ENCODE data around the gene ATG10. TPM values are rescaled to one million over a fixed set of nuclear protein-coding genes. Genes with fewer than 3 reads are reported as not detected.

Gene ATG10
- total and polyA plus RNA-seq, 2 of the 8 experiments (the other 6 are each of a cell fraction or from before 2014, with no cell fraction given), result 3.7 to 8.8 TPM

DNA sequence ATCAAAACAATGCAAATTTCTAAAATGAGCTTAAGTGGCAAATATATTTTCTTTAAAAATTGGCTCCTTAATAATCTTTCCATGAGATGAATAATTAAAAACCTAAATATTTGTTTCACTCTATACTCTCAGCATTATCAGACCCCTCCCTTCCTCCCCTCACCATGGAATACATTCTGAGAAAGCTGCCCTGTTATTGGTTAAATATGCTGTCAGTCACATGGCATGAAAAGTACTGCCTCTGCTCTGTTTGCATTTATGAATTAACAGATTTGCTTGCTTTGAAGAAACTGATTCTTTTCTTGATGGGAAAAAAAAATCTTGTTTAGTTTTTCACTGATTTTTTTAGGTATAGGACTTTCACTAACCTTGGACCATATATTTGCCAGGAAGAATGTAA, 323.3 kb downstream of the ATG10 start:
- Histone ChIP-seq H2BK12ac (ENCODE audit: low read depth, low read length) (no peak overlapping the region), H3K18ac (ENCODE audit: extremely low read depth, low read length) (no peak overlapping the region), H2AFZ (ENCODE audit: low read length) (no peak overlapping the region), H3K4me2 (ENCODE audit: insufficient read depth in 1 of 2, low read depth in 2 of 2, low read length in 2 of 2) (peak overlapping the region in 1 of 2 experiments; percentile 80; a peak in 2 of 4 replicates), H3K9me3 (ENCODE audit: insufficient read depth in 2 of 2, low read depth in 1 of 2, low read length in 1 of 2) (no peaks in the 10 kb centered on the region), H3K23ac (ENCODE audit: insufficient read length) (no peak overlapping the region), H3K4me3 (ENCODE audit: extremely low read depth in 1 of 4, insufficient read depth in 2 of 4, low read depth in 3 of 4, low read length in 4 of 4) (no peak overlapping the region), H3K27ac (ENCODE audit: low read depth, low read length) (no peak overlapping the region), H3K27me3 (replicated peaks in 1 of 4; ENCODE audit: control insufficient read depth in 3 of 4, extremely low read depth in 1 of 4, insufficient read depth in 3 of 4, low read length in 3 of 4) (peaks cover 0 to 1% (median 0%) of the 10 kb centered on the region in 4 experiments; a peak in 4 of 7 replicates), H3K79me1 (ENCODE audit: low read depth, low read length) (no peaks in the 10 kb centered on the region), H3K36me3 (ENCODE audit: control insufficient read depth in 2 of 4, insufficient read depth in 4 of 4, low read length in 3 of 4) (no peaks in the 10 kb centered on the region), H2BK120ac (replicated peaks; ENCODE audit: low read depth, low read length) (no peak overlapping the region), H2BK20ac (ENCODE audit: low read length) (no peak overlapping the region), H2BK15ac (ENCODE audit: low read length) (no peak overlapping the region), H4K5ac (ENCODE audit: insufficient read length, low read depth, low read length) (no peak overlapping the region), H3K4ac (replicated peaks; ENCODE audit: insufficient read length, low read depth, low read length) (no peak overlapping the region), H2BK5ac (ENCODE audit: low read depth, low read length) (no peak overlapping the region), H3K79me2 (ENCODE audit: control insufficient read depth in 1 of 2, insufficient read depth in 2 of 2, low read length in 2 of 2) (no peaks in the 10 kb centered on the region), H3K4me1 (replicated peaks in 1 of 4; ENCODE audit: control insufficient read depth in 3 of 4, insufficient read depth in 4 of 4, low read length in 3 of 4) (peaks cover 8 to 18% (median 10%) of the 10 kb centered on the region in 4 experiments; a peak in 6 of 7 replicates), H4K91ac (replicated peaks; ENCODE audit: insufficient read length, low read length) (no peak overlapping the region), H4K20me1 (replicated peaks in 1 of 2; ENCODE audit: control insufficient read depth in 1 of 2, insufficient read depth in 2 of 2, low read length in 2 of 2) (no peaks in the 10 kb centered on the region), H4K8ac (ENCODE audit: extremely low read depth, insufficient read depth, low read length) (no peak overlapping the region), H3K9ac (replicated peaks in 1 of 4; ENCODE audit: extremely low read depth in 1 of 4, low read depth in 3 of 4, low read length in 3 of 4) (no peak overlapping the region), H3K56ac (replicated peaks; ENCODE audit: insufficient read length, low read depth, low read length) (no peak overlapping the region), H3K23me2 (ENCODE audit: low read depth, low read length) (0 out of 2 replicates have a peak, but pooled peaks cover 2% of the 10 kb centered on the region), H3K14ac (ENCODE audit: insufficient read length) (no peak overlapping the region), H2AK5ac (ENCODE audit: low read depth, low read length) (no peak overlapping the region)
- CTCF ChIA-PET (ENCODE audit: partially characterized antibody), result interaction anchor here (1.0 to 3.0 kb wide), 4 partner anchors 12 to 38 kb away, joined by 3 to 10 read pairs (median 4); no protein-coding TSS in a partner anchor
- peak; percentile 44 for TF ChIP-seq SP2 (IDR thresholded peaks at IDR 0.05; ENCODE audit: low read length)
- TF ChIP-seq TAF7 (optimal IDR thresholded peaks at IDR 0.05; ENCODE audit: borderline replicate concordance, low read depth, low read length), result no peak
- TF ChIP-seq SP1 (IDR thresholded peaks at IDR 0.05; ENCODE audit: low read depth, low read length), result peak; percentile 47; the same call in 1 of the 2 replicates
- TF ChIP-seq EP300 (IDR thresholded peaks at IDR 0.05; ENCODE audit: borderline replicate concordance in 1 of 2, low read depth in 2 of 2, low read length in 2 of 2), result no peak
- TF ChIP-seq CHD2 (IDR thresholded peaks at IDR 0.05; ENCODE audit: low read length), result 0 out of 2 replicates have a peak, but pooled peaks have one; percentile 20
- TF ChIP-seq, protein P1, sequence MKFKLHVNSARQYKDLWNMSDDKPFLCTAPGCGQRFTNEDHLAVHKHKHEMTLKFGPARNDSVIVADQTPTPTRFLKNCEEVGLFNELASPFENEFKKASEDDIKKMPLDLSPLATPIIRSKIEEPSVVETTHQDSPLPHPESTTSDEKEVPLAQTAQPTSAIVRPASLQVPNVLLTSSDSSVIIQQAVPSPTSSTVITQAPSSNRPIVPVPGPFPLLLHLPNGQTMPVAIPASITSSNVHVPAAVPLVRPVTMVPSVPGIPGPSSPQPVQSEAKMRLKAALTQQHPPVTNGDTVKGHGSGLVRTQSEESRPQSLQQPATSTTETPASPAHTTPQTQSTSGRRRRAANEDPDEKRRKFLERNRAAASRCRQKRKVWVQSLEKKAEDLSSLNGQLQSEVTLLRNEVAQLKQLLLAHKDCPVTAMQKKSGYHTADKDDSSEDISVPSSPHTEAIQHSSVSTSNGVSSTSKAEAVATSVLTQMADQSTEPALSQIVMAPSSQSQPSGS (IDR thresholded peaks at IDR 0.05; ENCODE audit: low read length), result no peak
- no peak for TF ChIP-seq HDAC6 (IDR thresholded peaks at IDR 0.05; ENCODE audit: low read depth, low read length)
- TF ChIP-seq CBX5 (IDR thresholded peaks at IDR 0.05; ENCODE audit: low read depth, low read length), result no peak
- DNase-seq (ENCODE audit: low read depth in 1 of 2, low spot score in 2 of 2) (no peak), FAIRE-seq (no peak)
- POLR2A ChIA-PET (ENCODE audit: partially characterized antibody), result interaction anchor here (2.5 to 7.6 kb wide), 4 partner anchors 12 to 25 kb away, joined by 9 to 120 read pairs (median 32); partner anchors contain the start of gene RPS23

All from H1 (cell line).